Measurements from ENCODE around the gene NMUR1.

- TF ChIP-seq POLR2A (IDR thresholded peaks at IDR 0.05; ENCODE audit: low read length): no peak
- no peak for TF ChIP-seq NPAS2 (CRISPR knock-in tag; IDR thresholded peaks at IDR 0.05; ENCODE audit: borderline replicate concordance)
- TF ChIP-seq CTCF (IDR thresholded peaks at IDR 0.05): no peak
- no peak for TF ChIP-seq JUNB (IDR thresholded peaks at IDR 0.05)
- no peak for TF ChIP-seq USF2 (IDR thresholded peaks at IDR 0.05)
- TF ChIP-seq, protein P1, sequence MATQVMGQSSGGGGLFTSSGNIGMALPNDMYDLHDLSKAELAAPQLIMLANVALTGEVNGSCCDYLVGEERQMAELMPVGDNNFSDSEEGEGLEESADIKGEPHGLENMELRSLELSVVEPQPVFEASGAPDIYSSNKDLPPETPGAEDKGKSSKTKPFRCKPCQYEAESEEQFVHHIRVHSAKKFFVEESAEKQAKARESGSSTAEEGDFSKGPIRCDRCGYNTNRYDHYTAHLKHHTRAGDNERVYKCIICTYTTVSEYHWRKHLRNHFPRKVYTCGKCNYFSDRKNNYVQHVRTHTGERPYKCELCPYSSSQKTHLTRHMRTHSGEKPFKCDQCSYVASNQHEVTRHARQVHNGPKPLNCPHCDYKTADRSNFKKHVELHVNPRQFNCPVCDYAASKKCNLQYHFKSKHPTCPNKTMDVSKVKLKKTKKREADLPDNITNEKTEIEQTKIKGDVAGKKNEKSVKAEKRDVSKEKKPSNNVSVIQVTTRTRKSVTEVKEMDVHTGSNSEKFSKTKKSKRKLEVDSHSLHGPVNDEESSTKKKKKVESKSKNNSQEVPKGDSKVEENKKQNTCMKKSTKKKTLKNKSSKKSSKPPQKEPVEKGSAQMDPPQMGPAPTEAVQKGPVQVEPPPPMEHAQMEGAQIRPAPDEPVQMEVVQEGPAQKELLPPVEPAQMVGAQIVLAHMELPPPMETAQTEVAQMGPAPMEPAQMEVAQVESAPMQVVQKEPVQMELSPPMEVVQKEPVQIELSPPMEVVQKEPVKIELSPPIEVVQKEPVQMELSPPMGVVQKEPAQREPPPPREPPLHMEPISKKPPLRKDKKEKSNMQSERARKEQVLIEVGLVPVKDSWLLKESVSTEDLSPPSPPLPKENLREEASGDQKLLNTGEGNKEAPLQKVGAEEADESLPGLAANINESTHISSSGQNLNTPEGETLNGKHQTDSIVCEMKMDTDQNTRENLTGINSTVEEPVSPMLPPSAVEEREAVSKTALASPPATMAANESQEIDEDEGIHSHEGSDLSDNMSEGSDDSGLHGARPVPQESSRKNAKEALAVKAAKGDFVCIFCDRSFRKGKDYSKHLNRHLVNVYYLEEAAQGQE (IDR thresholded peaks at IDR 0.05): no peak
- TF ChIP-seq, protein P2, sequence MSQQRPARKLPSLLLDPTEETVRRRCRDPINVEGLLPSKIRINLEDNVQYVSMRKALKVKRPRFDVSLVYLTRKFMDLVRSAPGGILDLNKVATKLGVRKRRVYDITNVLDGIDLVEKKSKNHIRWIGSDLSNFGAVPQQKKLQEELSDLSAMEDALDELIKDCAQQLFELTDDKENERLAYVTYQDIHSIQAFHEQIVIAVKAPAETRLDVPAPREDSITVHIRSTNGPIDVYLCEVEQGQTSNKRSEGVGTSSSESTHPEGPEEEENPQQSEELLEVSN (IDR thresholded peaks at IDR 0.05; ENCODE audit: borderline replicate concordance, low read depth): no peak
- TF ChIP-seq, protein P3, sequence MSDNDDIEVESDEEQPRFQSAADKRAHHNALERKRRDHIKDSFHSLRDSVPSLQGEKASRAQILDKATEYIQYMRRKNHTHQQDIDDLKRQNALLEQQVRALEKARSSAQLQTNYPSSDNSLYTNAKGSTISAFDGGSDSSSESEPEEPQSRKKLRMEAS (IDR thresholded peaks at IDR 0.05): no peak
- TF ChIP-seq BHLHE40 (IDR thresholded peaks at IDR 0.05; ENCODE audit: low read depth, low read length): no peak
- no peak for TF ChIP-seq PHF8 (IDR thresholded peaks at IDR 0.05; ENCODE audit: borderline replicate concordance, low read depth)
- no peak for TF ChIP-seq PBX3 (IDR thresholded peaks at IDR 0.05)
- TF ChIP-seq ESRRA (IDR thresholded peaks at IDR 0.05; ENCODE audit: borderline replicate concordance, low read length): no peak
These were observed 15.9 kb upstream of the NMUR1 start for GRCh38 chr2:231546014-231546715.

All from A549 (cell line).